ENCODE measurements around the gene ABCC11. TPM values are rescaled to one million over a fixed set of nuclear protein-coding genes. Genes with fewer than 3 reads are reported as not detected.
"Not testable (repeated sequence)": the region's sequence is repeated elsewhere in the genome, so short reads cannot be mapped to it uniquely, and the experiment has no call there.

ABCC11 gene
- total RNA-seq, 1 donor from 2014 or later: not detected

GRCh38 chr16:48169896-48170295 lies 77.4 kb downstream of the ABCC11 start:
- no peak for ATAC-seq
- intact Hi-C loops (cut with micrococcal nuclease): no loop called here
- DNase-seq: no peak

- no peak for ATAC-seq
- DNase-seq: no peak
- intact Hi-C loops (cut with micrococcal nuclease): no loop called here
Observed at GRCh38 chr16:48168075-48168474, 79.3 kb downstream of the ABCC11 start.

GRCh38 chr16:48166617-48167016 lies 80.7 kb downstream of the ABCC11 start:
- intact Hi-C loops (cut with micrococcal nuclease); ATAC-seq; DNase-seq: not testable (repeated sequence)

GRCh38 chr16:48165961-48166578 lies 81.3 kb downstream of the ABCC11 start:
- no peak for ATAC-seq
- intact Hi-C loops (cut with micrococcal nuclease): no loop called here
- DNase-seq: no peak

- intact Hi-C loops (cut with micrococcal nuclease): no loop called here
- DNase-seq (peak; percentile 81), ATAC-seq (peak; percentile 98)
Observed at GRCh38 chr16:48164907-48165715, 82.2 kb downstream of the ABCC11 start.

- intact Hi-C loops (cut with micrococcal nuclease): no loop called here
- ATAC-seq (no peak), DNase-seq (no peak)
Observed at GRCh38 chr16:48162839-48163410, 84.4 kb downstream of the ABCC11 start.

GRCh38 chr16:48161906-48162305 lies 85.4 kb downstream of the ABCC11 start:
- DNase-seq: no peak
- ATAC-seq: no peak
- intact Hi-C loops (cut with micrococcal nuclease): no loop called here

- intact Hi-C loops (cut with micrococcal nuclease): no loop called here
- ATAC-seq (no peak), DNase-seq (no peak)
Observed at GRCh38 chr16:48160575-48160974, 86.8 kb downstream of the ABCC11 start.

- DNase-seq (no peak), ATAC-seq (no peak)
- intact Hi-C loops (cut with micrococcal nuclease): loop anchor here (5.0 kb wide), 1 partner anchor 1016 kb away; the partner anchor contains the start of gene NETO2
Observed at GRCh38 chr16:48158296-48158695, 89.0 kb downstream of the ABCC11 start.

GRCh38 chr16:48157794-48158193 lies 89.5 kb downstream of the ABCC11 start:
- ATAC-seq (no peak), DNase-seq (no peak)
- intact Hi-C loops (cut with micrococcal nuclease): loop anchor here (5.0 kb wide), 1 partner anchor 1015 kb away; the partner anchor contains the start of gene NETO2

- no peak for DNase-seq
- intact Hi-C loops (cut with micrococcal nuclease): loop anchor here (5.0 kb wide), 1 partner anchor 1015 kb away; the partner anchor contains the start of gene NETO2
- peak; percentile 46 for ATAC-seq
Observed at GRCh38 chr16:48157302-48157701, 90.0 kb downstream of the ABCC11 start.

GRCh38 chr16:48156790-48157209 lies 90.5 kb downstream of the ABCC11 start:
- DNase-seq (peak; percentile 91), ATAC-seq (peak; percentile 90)
- intact Hi-C loops (cut with micrococcal nuclease): loop anchor here (5.0 kb wide), 1 partner anchor 1014 kb away; the partner anchor contains the start of gene NETO2

- intact Hi-C loops (cut with micrococcal nuclease): loop anchor here (5.0 kb wide), 1 partner anchor 1014 kb away; the partner anchor contains the start of gene NETO2
- peak; percentile 11 for ATAC-seq
Observed at GRCh38 chr16:48155926-48156789, 91.2 kb downstream of the ABCC11 start, which contains the start of gene ABCC12. Gene ABCC12 (minus strand): TSS chr16:48155993. CDS start chr16:48146424, 9,569 bp downstream.

GRCh38 chr16:48153774-48154173 lies 93.6 kb downstream of the ABCC11 start:
- DNase-seq (no peak), ATAC-seq (no peak)
- intact Hi-C loops (cut with micrococcal nuclease): no loop called here

More at GRCh38 chr16:48155926-48156789, 91.2 kb downstream of the ABCC11 start, which contains the start of gene ABCC12:
- no peak for DNase-seq

- no peak for DNase-seq
- no peak for ATAC-seq
- intact Hi-C loops (cut with micrococcal nuclease): no loop called here
Observed at GRCh38 chr16:48152226-48152625, 95.1 kb downstream of the ABCC11 start.

GRCh38 chr16:48150707-48151106 lies 96.6 kb downstream of the ABCC11 start:
- intact Hi-C loops (cut with micrococcal nuclease): no loop called here
- ATAC-seq (no peak), DNase-seq (no peak)

- intact Hi-C loops (cut with micrococcal nuclease): no loop called here
- ATAC-seq: no peak
- no peak for DNase-seq
Observed at GRCh38 chr16:48146710-48147109, 100.6 kb downstream of the ABCC11 start.

- intact Hi-C loops (cut with micrococcal nuclease): no loop called here
- ATAC-seq: no peak
- DNase-seq: no peak
Observed at GRCh38 chr16:48146131-48146530, 101.2 kb downstream of the ABCC11 start.
